Progenitor cell of endocrine pancreas (in vitro differentiated cells): ENCODE data around the gene CDC42BPB. TPM values are rescaled to one million over a fixed set of nuclear protein-coding genes. Genes with fewer than 3 reads are reported as not detected.

Experiments used
- DNase-seq: peaks from one replicate; pipeline ENCODE4 v3.0.0; 2021; ENCODE audit warnings: low spot score; ENCODE audit not compliant: unreplicated experiment
- H3K27ac Mint-ChIP-seq: 2 replicates; pipeline ENCODE4 v1.8.0; 2021; ENCODE audit warnings: mild to moderate bottlenecking, moderate library complexity, mixed read lengths
- H3K27me3 Mint-ChIP-seq: 2 replicates; pipeline ENCODE4 v1.8.0; 2021; ENCODE audit warnings: mixed read lengths
- H3K36me3 Mint-ChIP-seq: 2 replicates; pipeline ENCODE4 v1.8.0; 2022; ENCODE audit warnings: mixed read lengths; ENCODE audit not compliant: insufficient read depth
- H3K4me1 Mint-ChIP-seq: 2 replicates; pipeline ENCODE4 v1.8.0; 2021; ENCODE audit warnings: low read depth, mixed read lengths
- H3K4me3 Mint-ChIP-seq: 2 replicates; pipeline ENCODE4 v1.8.0; 2021; ENCODE audit warnings: low read depth, mild to moderate bottlenecking, moderate library complexity, mixed read lengths
- H3K9me3 Mint-ChIP-seq: 2 replicates; pipeline ENCODE4 v1.8.0; 2021; ENCODE audit warnings: low read depth, mixed read lengths
- total RNA-seq: library from RNA; stranded (reverse); gene quantifications from 2 replicates; pipeline ENCODE4 v1.2.1, GENCODE V29; 2021
- TF ChIP-seq, protein P1 (sequence below): fragments of 200-600 bp; sonication (generic); IDR thresholded peaks from one replicate; pipeline ENCODE4 v1.5.0; 2021; ENCODE audit warnings: antibody characterized with exemption, mild to moderate bottlenecking; ENCODE audit not compliant: unreplicated experiment

Gene CDC42BPB
- total RNA-seq, 1 donor from 2014 or later = 105 TPM

DNA sequence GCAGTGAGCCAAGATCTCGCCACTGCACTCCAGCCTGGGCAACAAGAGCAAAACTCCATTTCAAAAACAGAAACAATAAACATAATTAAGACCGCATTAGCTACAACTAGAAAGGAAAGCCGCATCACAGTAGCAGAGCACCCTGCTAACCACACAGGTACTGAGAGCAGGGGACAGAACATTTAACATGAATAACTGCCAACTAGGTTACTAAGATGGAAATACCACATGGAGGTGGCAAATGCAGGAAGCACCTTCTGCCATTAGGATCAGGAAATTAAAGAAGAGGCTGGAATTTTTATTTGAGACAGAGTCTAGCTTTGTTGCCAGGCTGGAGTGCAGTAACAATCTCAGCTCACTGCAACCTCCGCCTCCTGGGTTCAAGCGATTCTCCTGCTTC is 41.9 kb downstream of the CDC42BPB start:
- peaks cover 10% of the 10 kb centered on the region for H3K4me1 Mint-ChIP-seq
- H3K27me3 Mint-ChIP-seq = no peaks in the 10 kb centered on the region
- no peak for DNase-seq
- no peak overlapping the region for H3K4me3 Mint-ChIP-seq
- H3K27ac Mint-ChIP-seq = peak overlapping the region; percentile 77
- TF ChIP-seq, protein P1, sequence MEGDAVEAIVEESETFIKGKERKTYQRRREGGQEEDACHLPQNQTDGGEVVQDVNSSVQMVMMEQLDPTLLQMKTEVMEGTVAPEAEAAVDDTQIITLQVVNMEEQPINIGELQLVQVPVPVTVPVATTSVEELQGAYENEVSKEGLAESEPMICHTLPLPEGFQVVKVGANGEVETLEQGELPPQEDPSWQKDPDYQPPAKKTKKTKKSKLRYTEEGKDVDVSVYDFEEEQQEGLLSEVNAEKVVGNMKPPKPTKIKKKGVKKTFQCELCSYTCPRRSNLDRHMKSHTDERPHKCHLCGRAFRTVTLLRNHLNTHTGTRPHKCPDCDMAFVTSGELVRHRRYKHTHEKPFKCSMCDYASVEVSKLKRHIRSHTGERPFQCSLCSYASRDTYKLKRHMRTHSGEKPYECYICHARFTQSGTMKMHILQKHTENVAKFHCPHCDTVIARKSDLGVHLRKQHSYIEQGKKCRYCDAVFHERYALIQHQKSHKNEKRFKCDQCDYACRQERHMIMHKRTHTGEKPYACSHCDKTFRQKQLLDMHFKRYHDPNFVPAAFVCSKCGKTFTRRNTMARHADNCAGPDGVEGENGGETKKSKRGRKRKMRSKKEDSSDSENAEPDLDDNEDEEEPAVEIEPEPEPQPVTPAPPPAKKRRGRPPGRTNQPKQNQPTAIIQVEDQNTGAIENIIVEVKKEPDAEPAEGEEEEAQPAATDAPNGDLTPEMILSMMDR = no peak
- peaks cover 3% of the 10 kb centered on the region for H3K36me3 Mint-ChIP-seq
- no peaks in the 10 kb centered on the region for H3K9me3 Mint-ChIP-seq

DNA sequence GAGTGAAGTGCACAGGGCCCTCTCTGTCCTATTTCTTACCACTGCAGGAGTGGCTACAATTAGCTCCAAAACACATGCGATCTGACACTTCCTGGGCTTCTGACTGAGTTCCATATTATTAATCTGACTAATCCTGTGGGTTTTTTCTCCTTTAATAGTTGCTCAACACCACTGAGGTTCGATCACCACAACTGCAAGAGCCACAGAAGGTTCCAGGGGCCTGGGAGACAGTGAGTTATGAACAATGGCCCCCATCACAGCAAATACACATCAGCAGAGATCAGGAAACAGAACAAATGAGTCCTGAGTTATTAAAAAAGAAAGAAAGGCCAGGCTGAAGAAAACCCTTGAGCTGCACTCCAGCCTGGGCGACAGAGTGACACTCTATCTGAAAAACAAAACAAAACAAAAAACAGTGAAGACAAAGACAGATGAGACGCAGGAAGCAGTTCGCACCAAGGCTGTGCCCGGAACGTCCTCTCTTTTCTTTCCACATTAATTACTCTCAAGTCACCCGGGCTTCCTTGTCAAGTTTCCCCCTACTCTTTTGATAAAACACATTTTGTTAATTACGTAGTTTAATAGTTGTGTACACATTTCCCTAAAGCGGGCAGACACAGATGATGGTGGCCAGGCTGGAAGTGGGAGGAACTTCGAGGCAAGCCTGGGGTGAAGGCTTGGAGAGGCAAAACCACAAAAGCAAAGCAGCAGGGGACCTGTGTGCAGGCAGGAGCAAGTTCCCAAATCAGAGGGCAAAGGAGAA is 42.7 kb downstream of the CDC42BPB start:
- Mint-ChIP-seq H3K36me3 (peaks cover under 1% of the 10 kb centered on the region), H3K27me3 (no peaks in the 10 kb centered on the region), H3K27ac (peak overlapping the region; percentile 40), H3K9me3 (no peaks in the 10 kb centered on the region), H3K4me1 (peaks cover 10% of the 10 kb centered on the region), H3K4me3 (no peak overlapping the region)
- TF ChIP-seq, protein P1 = no peak
- DNase-seq = no peak

GRCh38 chr14:103013028-103013427 is 44.3 kb downstream of the CDC42BPB start:
- no peak overlapping the region for H3K4me3 Mint-ChIP-seq
- no peaks in the 10 kb centered on the region for H3K36me3 Mint-ChIP-seq

DNA sequence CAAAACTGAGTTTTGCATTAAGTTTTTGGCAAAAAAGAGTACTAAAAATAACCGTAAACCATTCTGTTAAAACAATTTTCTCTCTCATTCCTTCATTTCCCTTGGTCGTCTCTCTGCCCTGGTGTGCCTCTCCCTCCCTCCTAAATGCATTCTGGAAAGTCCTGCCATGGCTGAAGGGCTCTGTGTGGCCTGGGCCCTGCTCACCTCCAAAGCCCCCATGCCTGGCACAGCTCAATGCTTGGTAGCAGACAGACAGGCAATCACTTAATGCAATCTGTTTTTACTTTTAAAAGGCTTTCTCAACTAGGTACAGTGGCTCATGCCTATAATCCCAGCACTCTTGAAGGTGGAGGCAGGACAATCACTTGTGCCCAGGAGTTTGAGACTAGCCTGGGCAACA is 47.8 kb downstream of the CDC42BPB start:
- H3K4me1 Mint-ChIP-seq = peaks cover 2% of the 10 kb centered on the region
- no peaks in the 10 kb centered on the region for H3K9me3 Mint-ChIP-seq
- TF ChIP-seq, protein P1 = no peak
- peaks cover 3% of the 10 kb centered on the region for H3K36me3 Mint-ChIP-seq
- no peak for DNase-seq
- H3K27me3 Mint-ChIP-seq = no peaks in the 10 kb centered on the region
- H3K27ac Mint-ChIP-seq = no peak overlapping the region
- H3K4me3 Mint-ChIP-seq = no peak overlapping the region

More at GRCh38 chr14:103013028-103013427, 44.3 kb downstream of the CDC42BPB start:
- Mint-ChIP-seq H3K27me3 (no peaks in the 10 kb centered on the region), H3K9me3 (no peaks in the 10 kb centered on the region), H3K27ac (no peak overlapping the region), H3K4me1 (peaks cover 10% of the 10 kb centered on the region)
- no peak for DNase-seq
- TF ChIP-seq, protein P1 = no peak

DNA sequence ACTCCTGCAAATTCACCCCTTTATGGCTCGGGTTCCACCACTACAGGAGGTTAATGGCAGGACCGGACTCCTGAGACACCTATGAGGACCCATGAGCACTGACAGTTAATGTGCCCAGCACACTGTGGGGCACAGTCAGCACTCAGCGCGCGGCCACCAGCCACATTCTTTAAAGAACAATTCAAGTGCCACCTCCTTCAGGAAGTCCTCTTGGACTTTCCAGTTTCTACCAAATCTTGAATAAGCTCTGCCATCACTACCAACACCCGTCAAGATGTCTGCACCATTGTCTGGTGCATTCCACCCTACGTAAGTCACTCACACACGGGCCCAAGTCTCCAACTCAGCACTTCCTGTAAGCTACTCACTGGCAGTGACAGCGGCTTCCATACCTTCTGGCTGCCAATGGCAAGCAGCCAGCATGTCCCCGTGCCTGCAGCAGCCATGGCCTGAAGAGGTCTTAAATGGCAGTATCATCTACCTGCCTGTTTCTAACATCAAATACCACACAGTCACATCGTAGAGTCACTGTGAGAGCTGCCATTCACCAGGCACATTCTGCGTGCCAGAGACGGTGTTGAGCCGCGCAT is 48.5 kb downstream of the CDC42BPB start:
- Mint-ChIP-seq H3K4me3 (no peak overlapping the region), H3K27ac (no peak overlapping the region)

More for the DNA sequence above, 48.5 kb downstream of the CDC42BPB start:
- TF ChIP-seq, protein P1 = no peak
- H3K9me3 Mint-ChIP-seq = no peaks in the 10 kb centered on the region
- no peak for DNase-seq
- H3K4me1 Mint-ChIP-seq = no peaks in the 10 kb centered on the region
- H3K36me3 Mint-ChIP-seq = peaks cover 3% of the 10 kb centered on the region
- no peaks in the 10 kb centered on the region for H3K27me3 Mint-ChIP-seq
